DND-41 (cell line): ENCODE results near the gene HECTD4.

Source experiments
- ATAC-seq: fragments of 200-7000 bp; cut with Tn5 transposase; 3 replicates; pipeline ENCODE4 v1.9.1; 2021; ENCODE audit warnings: low read depth; ENCODE audit not compliant: insufficient read depth
- DNase-seq: peaks from one replicate; pipeline ENCODE4 v3.0.0-alpha.2; 2020
- H2AFZ ChIP-seq: 2 replicates; pipeline ENCODE4 v1.6.0; 2012; ENCODE audit warnings: low read depth, low read length
- H3K27ac ChIP-seq: 2 replicates; pipeline ENCODE4 v1.5.1; 2012; ENCODE audit warnings: low read length, inconsistent platforms
- H3K27me3 ChIP-seq: fragments of 200-600 bp; sonication (generic); 2 replicates; pipeline ENCODE4 v1.6.0; 2012; ENCODE audit warnings: low read length, mild to moderate bottlenecking, inconsistent platforms; ENCODE audit not compliant: insufficient read depth, poor library complexity
- H3K36me3 ChIP-seq: 2 replicates; pipeline ENCODE4 v1.5.1; 2012; ENCODE audit warnings: low read length, inconsistent platforms; ENCODE audit not compliant: insufficient read depth
- H3K4me1 ChIP-seq: 2 replicates; pipeline ENCODE4 v1.5.1; 2012; ENCODE audit warnings: mild to moderate bottlenecking, low read length; ENCODE audit not compliant: insufficient read depth
- H3K4me2 ChIP-seq: 2 replicates; pipeline ENCODE4 v1.6.0; 2012; ENCODE audit warnings: mild to moderate bottlenecking, moderate library complexity, low read length, inconsistent platforms; ENCODE audit not compliant: insufficient read depth
- H3K4me3 ChIP-seq, 2 experiments: fragments of 200-600 bp in 1 of 2; shearing (Covaris generic) in 1 of 2; 2 replicates each; pipeline ENCODE4 v1.5.1; 2012 to 2016; ENCODE audit warnings: inconsistent platforms in 2 of 2, low read length in 2 of 2, mild to moderate bottlenecking in 2 of 2, low read depth in 1 of 2, moderate library complexity in 1 of 2
- H3K79me2 ChIP-seq: 2 replicates; pipeline ENCODE4 v1.6.0; 2012; ENCODE audit warnings: low read length, inconsistent platforms; ENCODE audit not compliant: insufficient read depth
- H3K9ac ChIP-seq: 2 replicates; pipeline ENCODE4 v1.6.0; 2012; ENCODE audit warnings: low read depth, mild to moderate bottlenecking, inconsistent platforms, low read length, moderate library complexity
- H3K9me3 ChIP-seq: 2 replicates; pipeline ENCODE4 v1.5.1; 2012; ENCODE audit warnings: low read length, moderate library complexity, mild to moderate bottlenecking, inconsistent platforms; ENCODE audit not compliant: insufficient read depth, severe bottlenecking
- H4K20me1 ChIP-seq: 2 replicates; pipeline ENCODE4 v1.6.0; 2012; ENCODE audit warnings: low read length; ENCODE audit not compliant: insufficient read depth
- EZH2 ChIP-seq: IDR thresholded peaks from 3 replicates; pipeline ENCODE4 v1.6.1; 2012; ENCODE audit warnings: borderline replicate concordance, low read depth, mild to moderate bottlenecking, moderate library complexity, low read length, inconsistent platforms; ENCODE audit not compliant: severe bottlenecking
- TF ChIP-seq, protein P1 (sequence below): IDR thresholded peaks from 2 replicates; pipeline ENCODE4 v1.5.1; 2012; ENCODE audit warnings: borderline replicate concordance, low read length, moderate library complexity, mild to moderate bottlenecking; ENCODE audit not compliant: poor library complexity, severe bottlenecking; ENCODE audit errors: extremely low read depth

The HECTD4 gene

DNA sequence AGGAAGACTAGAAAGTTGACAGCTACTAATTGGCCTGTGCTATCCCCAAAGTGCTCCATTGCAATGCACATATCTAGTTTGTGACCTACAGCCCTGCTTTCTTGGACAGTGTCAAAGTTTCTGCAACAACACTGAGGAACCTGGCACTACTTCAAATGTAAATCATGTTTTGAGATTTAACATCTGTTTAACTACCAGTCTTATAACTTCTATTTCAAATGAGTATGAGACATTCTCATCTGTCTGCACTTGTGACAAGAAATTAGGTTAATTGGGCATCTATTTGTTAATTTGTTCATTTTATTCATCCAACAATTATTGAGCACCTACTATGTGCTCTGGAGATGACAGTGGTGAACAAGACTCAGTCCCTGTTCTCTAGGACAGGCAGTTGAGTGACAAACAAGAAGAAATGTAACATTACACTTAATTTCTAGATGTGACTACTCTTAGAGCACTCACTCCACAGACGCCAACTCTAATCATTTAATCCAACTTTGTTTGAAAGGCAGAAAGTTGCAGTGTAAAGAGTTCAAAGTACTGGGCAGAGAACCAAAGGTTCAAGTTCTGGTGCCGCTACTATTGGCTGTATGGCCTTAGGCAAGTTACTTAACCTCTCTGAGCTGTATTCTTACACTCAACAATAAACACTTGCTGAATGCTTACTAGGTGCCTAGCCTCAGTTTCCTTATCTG is 74.8 kb downstream of the HECTD4 start:
- DNase-seq: no peak
- peaks cover 62% of the 10 kb centered on the region for H3K36me3 ChIP-seq
- H3K4me2 ChIP-seq: no peak overlapping the region
- no peaks in the 10 kb centered on the region for H3K27me3 ChIP-seq
- H3K9me3 ChIP-seq: no peaks in the 10 kb centered on the region
- no peak for TF ChIP-seq EZH2
- TF ChIP-seq, protein P1, sequence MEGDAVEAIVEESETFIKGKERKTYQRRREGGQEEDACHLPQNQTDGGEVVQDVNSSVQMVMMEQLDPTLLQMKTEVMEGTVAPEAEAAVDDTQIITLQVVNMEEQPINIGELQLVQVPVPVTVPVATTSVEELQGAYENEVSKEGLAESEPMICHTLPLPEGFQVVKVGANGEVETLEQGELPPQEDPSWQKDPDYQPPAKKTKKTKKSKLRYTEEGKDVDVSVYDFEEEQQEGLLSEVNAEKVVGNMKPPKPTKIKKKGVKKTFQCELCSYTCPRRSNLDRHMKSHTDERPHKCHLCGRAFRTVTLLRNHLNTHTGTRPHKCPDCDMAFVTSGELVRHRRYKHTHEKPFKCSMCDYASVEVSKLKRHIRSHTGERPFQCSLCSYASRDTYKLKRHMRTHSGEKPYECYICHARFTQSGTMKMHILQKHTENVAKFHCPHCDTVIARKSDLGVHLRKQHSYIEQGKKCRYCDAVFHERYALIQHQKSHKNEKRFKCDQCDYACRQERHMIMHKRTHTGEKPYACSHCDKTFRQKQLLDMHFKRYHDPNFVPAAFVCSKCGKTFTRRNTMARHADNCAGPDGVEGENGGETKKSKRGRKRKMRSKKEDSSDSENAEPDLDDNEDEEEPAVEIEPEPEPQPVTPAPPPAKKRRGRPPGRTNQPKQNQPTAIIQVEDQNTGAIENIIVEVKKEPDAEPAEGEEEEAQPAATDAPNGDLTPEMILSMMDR: no peak
- no peak for ATAC-seq
- no peak overlapping the region for H3K9ac ChIP-seq
- no peak overlapping the region for H3K4me3 ChIP-seq
- no peak overlapping the region for H2AFZ ChIP-seq
- no peak overlapping the region for H3K27ac ChIP-seq
- H3K79me2 ChIP-seq: no peaks in the 10 kb centered on the region
- H3K4me1 ChIP-seq: no peaks in the 10 kb centered on the region
- no peaks in the 10 kb centered on the region for H4K20me1 ChIP-seq

DNA sequence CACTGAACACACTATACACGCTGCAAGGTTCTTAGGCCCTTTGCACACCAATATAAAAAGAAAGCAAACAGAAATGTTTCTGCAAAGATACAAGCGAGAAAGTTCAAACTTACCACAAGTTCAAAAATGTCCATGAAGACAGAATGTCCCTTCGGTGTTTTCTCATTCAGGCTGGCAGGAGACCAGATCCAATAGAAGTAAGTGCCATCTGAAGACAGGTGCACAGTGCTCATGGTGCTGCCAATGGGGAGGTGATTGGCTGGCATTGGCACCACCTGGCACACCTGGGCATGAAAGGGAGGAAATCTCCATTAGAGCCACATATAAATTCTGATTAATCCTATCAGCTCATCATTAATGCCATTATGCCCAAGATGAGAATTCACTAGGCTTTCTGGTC is 76.3 kb downstream of the HECTD4 start:
- peaks cover 60% of the 10 kb centered on the region; the same call in 1 of the 2 replicates for H3K36me3 ChIP-seq
- ATAC-seq (no peak), DNase-seq (no peak)
- H3K27me3 ChIP-seq: no peaks in the 10 kb centered on the region
- no peak overlapping the region for H3K27ac ChIP-seq
- H3K4me3 ChIP-seq: no peak overlapping the region
- TF ChIP-seq EZH2: no peak
- TF ChIP-seq, protein P1: no peak
- no peaks in the 10 kb centered on the region for H3K79me2 ChIP-seq
- no peaks in the 10 kb centered on the region for H3K9me3 ChIP-seq
- no peaks in the 10 kb centered on the region for H4K20me1 ChIP-seq
- H3K9ac ChIP-seq: no peak overlapping the region
- no peaks in the 10 kb centered on the region for H3K4me1 ChIP-seq
- no peak overlapping the region for H2AFZ ChIP-seq
- H3K4me2 ChIP-seq: no peak overlapping the region

GRCh38 chr12:112304436-112304835 is 77.8 kb downstream of the HECTD4 start:
- no peak for DNase-seq

More at GRCh38 chr12:112304436-112304835, 77.8 kb downstream of the HECTD4 start:
- TF ChIP-seq EZH2: no peak
- TF ChIP-seq, protein P1: no peak
- Histone ChIP-seq H3K9me3 (no peaks in the 10 kb centered on the region), H3K36me3 (peaks cover 60% of the 10 kb centered on the region; the same call in 1 of the 2 replicates), H3K4me1 (no peaks in the 10 kb centered on the region), H4K20me1 (no peaks in the 10 kb centered on the region), H2AFZ (no peak overlapping the region), H3K4me3 (no peak overlapping the region), H3K4me2 (no peak overlapping the region), H3K79me2 (no peaks in the 10 kb centered on the region), H3K9ac (no peak overlapping the region), H3K27me3 (no peaks in the 10 kb centered on the region), H3K27ac (no peak overlapping the region)
- no peak for ATAC-seq
